Activated CD4-positive, alpha-beta T cell treated with anti-CD3 and anti-CD28 coated beads, Interleukin-2, amount 50 U/mL, for 4 hours (primary cell): Measurements from ENCODE around the gene CCR5AS.
"Not testable (repeated sequence)": the region's sequence is repeated elsewhere in the genome, so short reads cannot be mapped to it uniquely, and the experiment has no call there.

Source experiments
- DNase-seq, 2 experiments: peaks; one replicate each; pipeline ENCODE4 v3.0.0-alpha.2; 2020

CCR5AS gene

DNA sequence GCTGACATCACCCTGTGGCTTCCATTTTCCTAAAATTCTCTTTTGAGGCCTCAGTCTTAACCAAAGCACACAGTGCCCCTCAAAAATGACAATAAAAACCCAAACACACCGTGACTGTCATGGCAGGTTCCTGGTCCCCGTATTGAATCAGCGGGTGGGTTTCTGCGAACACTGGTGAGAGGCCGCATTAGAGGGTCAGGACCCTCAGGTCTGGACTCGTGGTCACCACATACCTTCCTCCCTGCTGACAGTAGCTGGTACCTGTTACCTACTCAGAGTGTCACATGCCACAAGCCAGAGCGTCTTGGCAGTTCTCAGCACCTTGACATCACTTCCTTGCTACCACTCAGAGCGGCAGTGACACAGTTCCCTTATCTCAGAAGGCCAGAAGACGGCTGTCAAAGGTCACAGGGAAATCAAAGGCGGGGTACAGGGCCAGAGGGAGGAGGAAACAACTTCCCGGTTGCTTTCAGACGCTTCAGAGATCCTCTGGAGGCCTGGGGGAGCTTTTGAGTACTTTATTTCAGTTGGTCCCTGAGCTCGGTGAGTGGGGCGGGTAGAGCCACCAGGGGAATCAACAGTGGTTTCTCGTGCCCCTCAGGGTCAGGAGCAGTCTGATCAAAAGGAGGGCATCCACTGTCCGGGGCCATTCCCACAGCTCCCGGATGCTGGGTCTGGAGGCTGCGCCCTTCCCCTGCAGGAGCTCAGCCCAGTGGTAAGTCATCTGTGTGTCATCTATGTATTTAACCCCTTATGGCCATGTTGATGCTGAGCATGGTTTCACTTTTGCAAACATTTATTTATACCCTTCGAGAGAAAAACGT is at the start of gene CCR5AS, which contains the start of gene CCRL2:
Gene CCR5AS, minus strand, starts transcription at position 279 of the 824 bp plus-strand sequence.
Gene CCRL2, plus strand, starts transcription at position 472 of the 824 bp plus-strand sequence. CDS start 821 bp downstream, outside the sequence.
- peak; percentile 13 to 16 for DNase-seq

DNA sequence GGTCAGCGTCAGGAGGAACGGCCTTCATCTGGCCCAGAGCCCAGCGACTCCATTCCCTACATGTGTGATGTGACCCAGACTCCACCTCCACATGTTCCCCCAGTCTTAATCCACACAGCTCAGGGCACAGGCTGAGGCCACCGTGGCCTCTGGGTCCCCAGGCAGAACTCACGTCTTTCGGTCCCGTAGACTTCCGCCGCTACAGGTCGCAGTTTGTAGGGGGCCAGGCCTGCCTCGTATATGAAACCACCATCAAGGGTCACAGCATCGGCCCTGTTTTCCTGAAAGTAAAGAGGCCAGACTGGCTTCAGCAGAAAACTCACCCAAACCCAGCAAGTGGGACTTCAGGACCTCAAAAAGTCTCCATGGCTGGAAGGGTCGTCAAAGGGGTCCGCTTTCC is 49.3 kb upstream of the CCR5AS start:
- DNase-seq, result no peak

DNA sequence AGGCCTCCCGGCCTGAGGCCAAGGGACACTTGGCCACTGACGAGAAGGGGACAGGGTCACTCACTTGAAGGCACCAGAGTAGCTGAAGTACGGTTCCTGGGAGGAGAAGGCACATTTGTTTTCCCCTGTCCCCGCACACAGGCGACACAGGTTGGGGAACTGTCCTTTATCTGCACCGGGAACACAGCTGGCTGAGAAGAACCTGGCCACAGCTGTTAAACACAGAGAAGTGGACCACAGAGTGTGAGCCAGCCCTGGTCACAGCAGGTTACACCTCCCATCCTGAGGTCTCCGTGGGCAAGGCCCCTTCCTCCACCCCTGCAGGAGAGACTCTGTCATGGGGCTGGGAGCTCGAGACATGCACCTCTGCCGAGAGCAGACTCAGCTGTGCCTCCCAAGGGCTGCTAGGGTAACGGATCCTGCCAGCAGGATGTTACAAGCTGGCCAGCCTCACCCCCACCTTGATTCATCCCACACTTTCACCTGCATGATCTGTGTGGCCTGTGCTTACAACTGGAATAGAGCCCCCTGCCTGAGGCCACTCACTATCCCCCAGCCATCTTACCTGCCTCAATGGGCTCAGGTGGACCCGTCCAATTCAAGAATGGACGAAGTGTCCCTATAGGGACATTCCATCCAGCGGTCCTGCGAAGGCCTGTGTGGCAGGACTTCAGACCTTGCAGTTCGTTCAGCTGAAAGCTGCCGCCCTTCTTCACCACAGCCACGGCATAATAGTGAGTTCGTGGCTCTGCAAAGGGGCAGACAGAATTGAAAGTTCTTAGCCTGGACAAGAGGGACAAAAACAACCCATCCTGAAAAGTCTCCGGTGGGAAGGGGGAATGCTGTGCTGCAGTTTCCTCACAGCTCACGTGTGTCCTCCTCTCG is 48.6 kb upstream of the CCR5AS start:
- DNase-seq, result no peak

DNA sequence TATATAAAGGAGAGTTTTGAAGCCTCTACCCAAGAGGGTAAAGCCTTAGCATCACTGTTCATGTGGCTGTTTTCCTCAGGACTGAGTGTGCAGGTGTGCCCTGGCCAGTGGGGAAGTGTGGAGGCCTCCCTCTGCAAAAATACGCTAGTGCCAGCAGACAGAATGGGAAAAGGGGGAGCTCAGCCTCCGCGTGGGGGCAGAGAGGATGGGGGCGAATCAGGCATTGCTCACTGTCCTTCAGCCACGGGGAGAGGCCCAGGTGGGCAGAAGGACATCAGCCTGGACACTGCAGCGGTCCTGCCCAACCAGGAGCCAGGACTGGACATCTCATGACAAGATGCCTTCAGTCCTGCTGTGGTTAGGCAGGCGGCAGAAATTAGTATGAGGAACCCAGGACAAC is 47.7 kb upstream of the CCR5AS start:
- DNase-seq, result no peak

DNA sequence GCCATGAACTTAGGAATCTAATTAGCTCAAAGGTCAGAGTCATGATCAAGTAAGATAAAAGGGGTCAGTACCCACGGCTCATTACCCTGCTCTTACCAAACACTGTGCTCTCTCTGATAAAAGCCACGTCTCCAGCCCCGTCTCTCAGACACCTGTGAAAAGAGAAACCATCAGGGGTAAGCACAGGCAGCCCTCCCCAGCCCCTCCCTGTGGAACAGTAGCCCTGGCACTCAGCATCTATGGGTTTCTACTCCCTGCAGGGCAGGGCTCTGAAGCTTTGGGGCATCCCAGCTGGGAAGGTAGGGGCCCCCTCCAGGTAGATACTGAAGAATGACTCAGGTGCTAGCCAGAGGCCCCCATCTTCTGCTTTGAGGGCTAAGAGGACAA is 47.3 kb upstream of the CCR5AS start:
- no peak for DNase-seq

DNA sequence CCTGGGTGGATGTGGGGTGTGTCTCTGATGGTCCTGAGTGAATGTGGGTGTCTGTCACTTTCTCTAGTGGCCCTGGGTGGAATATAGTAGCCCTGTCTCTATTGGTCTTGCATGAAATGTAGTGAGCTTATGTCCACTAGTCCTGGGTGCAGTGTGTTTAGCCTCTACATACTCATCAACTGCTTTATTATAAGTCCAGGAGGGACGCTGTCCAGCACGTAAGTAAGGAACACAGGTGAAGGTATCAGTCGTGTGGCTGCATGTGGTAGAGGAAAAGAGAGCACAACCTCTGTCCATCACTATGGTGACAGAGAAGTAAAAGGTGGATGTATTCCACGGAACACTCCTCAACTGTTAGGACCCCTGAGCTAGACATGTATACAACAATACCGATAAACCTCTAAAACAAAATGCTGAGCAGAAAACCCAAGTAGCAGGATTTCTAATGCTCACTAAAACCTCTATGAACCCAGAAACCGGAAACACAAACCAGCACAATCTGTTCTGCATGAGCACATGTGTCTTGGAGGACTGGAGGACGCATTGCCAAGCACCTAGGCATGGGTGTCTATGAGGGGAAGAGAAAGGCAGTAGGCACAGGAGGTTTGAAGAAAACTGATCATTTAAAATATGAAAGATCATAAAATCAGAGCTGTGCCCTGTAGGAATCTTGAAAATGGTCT is 46.8 kb upstream of the CCR5AS start:
- no peak for DNase-seq

DNA sequence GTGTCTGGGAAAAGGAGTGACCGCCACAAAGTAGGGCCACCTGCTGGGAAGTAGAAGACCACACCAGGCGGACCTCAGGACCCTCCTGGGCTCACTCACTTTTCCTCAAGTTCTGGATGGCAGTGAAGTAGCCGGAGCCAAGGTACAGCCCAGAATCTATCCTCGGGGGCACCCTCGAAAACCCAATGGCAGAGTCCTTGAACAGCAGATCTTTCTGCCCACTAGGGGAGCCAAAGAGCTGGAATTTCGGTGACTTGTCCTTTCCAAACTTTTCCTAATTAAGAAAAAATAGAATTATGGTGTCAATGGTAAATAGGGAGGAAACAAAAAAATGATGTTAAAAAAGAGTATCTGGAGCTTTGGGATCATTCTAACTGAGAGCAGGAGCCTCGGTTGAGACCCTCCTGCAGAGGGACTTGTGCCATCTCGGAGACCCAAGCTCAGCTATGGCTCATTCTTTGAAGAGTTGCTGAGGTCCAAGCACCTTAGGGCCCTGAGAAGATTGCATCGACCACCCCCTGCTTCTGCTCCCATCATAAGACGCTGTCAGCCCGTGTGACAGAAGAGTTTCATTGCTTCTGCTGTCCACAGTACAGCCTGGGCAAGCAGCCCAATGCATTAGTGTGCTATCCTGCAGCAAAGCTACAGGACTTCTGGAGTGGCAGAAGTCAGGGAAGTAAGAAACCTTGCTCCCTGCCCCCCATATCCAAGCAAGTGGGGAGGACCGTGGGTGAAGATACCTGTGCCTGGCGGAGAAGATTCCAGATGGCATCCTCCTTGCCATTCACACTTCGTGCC is 43.1 kb upstream of the CCR5AS start:
- no peak for DNase-seq

DNA sequence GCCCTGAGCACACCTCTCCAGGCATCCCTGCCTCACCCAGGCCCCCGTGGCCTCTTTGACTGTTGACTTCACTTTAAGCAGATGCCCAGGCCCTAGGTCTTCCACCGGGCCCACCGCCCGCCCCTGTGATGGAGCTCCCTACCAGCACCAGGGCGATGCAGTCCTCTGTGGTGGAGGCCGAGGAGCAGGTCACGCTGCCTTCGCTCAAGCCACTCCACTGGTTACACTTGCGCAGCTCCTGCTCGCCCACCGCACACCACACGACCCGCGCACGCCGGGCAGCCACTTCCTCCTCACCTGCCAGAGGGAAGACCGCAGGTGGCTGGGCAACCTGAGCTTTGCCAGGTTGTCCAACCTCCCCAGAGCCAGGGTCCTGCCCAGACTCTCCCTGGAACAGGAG is 41.9 kb upstream of the CCR5AS start:
- DNase-seq, result no peak

DNA sequence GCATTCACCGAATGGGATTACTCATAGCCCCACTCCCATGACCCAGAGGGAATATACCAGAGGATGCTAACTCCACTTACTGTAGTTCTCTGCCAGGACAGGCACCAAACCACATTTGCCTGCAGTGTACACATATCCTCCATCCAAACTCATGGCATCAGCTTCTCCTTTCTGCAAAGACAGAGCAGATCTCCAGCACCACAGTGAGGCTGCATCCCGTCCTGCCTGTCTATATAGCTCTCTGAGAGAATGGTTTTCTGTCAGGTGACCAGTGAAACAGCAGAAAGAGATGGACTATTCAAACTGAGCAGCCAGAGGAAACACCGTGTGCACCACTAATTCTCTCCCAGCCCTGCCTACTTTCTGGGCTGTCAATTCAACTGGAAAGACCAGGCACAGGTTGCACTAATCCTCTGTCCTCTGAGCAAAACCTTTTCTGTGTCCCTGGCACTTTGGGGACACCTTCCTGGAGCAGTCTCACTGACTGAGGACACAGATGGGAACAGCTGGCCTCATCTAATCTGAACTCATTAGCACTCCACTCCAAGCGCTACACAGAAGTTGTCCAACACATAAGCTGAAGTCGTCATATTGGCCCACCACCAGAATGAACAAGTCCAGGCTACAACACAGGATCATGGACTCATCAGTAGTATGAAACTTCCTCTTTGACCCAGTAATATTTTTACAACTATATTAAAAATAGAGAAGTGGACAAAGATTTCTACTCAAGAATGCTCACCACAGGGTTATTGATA is 40.5 kb upstream of the CCR5AS start:
- DNase-seq, result no peak

DNA sequence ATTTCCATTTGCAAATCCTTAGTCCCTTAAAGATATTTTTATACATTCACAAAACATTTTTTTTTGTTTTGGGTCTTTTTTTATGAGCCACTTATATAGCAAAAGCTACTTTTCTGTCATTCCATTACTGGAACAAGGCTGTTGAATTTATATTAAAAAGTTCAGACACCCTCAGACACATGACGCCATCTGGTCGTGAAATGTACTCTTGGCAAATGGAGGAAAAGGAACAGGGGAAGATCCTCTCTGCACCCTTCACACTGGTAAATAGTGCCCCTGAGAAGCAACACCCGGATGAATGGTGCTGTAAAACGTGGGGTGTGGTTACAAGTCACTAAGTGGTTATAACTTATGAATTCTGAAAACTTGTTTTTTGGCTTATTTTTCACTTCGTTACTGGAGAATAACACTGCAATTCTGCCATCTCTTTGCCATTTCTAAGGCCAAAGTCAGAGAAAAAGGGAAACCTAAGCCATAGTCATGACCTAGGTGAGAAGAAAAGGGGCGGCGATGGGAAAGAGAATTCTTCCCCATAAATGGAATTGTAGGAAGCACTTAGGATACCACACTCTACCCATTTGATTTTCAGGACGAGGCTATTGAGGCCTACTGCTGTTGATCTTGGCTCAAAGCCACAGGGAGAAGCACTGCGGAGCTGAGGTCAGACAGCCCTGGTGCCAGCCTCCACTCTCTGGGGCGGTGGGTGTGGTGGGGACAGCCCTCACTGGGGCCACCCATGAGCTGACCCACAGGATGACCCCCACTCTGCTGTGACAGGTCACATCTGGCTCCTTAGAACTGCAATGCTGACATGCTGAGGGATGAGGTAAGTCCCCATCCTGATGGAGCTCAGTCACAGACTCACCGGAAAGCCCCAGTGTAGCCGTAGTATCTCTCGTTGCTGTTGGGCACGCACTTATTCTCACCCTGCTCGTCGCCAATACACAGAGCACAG is 36.0 kb upstream of the CCR5AS start:
- DNase-seq, result peak; percentile 12 to 20

DNA sequence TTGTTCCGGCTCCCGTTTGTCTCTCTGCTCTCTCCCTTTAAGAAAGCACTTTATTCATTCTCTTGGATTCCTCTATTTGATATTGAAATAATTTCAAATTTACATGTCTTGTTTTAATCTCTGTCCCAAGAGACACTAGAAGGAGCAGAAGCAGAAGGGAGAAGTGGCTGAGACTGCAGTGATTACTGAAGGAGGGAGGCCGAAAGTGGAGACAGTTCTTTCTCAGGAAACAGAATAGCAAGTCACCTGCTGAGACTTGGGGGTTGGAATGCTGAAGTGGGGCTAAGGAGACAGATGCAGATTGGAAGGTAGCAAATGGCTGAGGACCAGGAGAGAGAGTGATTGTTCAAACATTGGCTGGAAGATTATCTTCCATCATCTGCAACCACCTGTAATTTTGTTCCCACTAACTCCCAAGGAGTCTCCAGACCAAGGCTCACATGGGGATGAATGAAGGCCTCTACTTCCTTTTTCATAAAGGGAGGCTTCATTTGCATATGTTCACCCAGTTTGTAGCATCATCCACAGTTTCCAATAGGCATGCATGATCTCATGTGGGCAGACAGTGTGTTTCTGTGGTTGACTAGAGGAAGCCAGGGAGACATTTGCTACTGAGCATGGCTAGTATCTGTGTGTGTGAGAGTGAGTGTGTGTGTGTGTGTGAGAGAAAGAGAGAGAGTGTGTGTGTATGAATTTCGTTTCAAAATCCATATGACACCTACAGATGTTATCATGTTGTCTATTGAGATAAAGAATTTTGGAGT is 33.8 kb upstream of the CCR5AS start:
- DNase-seq, result peak in 1 of 2 experiments; percentile 3

DNA sequence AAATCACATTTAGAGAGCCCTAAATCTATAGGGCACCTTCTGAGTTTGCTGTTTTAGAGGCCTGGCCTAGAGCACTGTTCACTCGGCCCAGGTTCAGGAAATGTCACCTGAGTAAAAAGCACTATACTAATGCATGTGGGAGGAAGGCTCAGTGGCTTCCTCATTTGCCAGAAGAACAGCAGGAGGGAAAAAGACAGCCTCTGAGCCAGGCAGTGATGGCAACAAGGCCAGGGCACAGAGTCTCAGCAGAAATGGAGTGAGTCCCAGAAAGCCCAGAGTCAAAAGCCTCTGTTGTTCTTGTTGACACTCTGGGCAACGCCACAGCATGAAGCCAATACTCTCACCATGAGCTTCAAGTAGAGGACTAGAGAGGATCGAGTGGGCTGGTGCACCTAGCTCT is 32.0 kb upstream of the CCR5AS start:
- no peak for DNase-seq

DNA sequence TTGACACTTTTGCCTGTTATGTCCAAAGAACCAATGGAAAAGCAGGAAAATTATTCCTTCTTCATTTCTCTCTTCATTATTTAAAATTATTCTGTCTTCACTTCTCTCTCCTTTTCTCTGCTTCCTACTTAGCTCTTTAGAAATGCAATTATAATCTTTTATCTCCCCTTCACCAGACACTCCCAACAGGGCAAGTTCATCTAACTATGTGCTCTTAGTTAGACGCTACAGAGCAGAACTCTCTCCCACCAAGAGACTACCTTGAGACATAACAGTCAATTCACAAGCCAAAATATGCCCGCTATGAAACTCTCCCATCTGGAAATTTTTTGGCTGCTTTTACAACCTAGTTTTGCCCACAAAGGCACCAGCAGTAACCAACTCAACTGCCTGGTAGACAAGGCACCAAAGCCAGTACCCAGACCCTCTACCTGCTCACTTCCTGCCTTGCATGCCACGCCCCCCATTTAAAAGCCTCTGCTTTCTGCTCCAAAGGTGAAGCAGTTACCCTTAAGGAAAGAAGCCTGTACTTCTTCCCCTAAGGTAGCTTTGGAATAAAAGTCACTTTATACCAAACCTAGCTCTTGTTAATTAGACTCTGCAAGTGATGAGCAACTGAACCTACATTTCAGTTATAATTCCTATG is 28.3 kb upstream of the CCR5AS start:
- no peak for DNase-seq

DNA sequence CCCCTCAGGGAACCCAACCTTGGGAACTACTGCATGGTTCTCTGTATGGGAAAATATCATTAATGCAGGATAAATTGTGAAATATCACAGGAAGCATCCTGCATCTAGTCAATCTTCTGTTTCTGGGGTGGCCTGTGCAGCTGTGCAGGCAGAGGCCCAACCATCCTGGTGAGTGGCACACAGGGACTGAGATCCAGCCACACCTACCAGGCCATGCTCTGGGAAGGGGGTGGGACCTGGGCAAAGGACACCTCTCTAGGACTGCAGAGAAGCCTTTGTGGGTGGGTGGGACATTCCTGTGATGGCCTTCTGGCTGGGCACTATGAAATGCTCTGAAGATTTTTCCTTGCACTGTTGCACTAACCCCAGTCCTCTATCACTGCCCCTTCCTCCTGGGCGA is 27.0 kb upstream of the CCR5AS start:
- no peak for DNase-seq

DNA sequence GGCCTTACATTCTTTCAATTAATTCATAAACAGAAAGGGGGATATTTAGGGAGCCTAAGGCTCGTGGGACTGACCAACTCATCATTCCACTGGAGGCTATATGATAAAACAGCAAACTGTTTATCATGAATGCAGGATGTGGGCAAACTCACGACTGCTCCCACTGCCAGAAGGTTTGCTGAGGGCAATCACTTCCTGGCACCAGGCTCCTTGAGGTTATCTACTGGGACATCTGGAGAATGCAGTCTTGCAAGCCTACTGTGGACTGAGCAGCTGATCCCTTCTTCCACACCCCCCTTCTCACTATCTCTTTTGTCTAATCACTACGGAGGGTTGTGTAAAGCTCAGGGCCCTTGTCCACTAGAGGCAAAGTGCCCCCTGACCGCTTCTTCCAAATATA is 26.3 kb upstream of the CCR5AS start:
- not testable (repeated sequence) for DNase-seq

DNA sequence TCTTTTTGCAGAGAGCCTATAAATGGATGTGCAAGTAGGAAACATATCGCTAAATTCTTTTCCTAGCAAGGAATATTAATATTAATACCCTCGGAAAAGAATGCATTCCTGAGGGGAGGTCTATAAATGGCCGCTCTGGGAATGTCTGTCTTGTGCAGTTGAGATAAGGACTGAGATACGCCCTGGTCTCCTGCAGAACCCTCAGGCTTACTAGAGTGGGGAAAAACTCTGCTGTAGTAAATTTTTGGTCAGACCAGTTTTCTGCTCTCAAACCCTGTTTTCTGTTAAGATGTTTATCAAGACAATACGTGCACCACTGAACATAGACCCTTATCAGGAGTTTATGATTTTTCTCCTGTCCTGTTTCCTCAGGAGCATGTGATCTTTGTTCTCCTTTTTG is 25.0 kb upstream of the CCR5AS start:
- DNase-seq, result not testable (repeated sequence)

DNA sequence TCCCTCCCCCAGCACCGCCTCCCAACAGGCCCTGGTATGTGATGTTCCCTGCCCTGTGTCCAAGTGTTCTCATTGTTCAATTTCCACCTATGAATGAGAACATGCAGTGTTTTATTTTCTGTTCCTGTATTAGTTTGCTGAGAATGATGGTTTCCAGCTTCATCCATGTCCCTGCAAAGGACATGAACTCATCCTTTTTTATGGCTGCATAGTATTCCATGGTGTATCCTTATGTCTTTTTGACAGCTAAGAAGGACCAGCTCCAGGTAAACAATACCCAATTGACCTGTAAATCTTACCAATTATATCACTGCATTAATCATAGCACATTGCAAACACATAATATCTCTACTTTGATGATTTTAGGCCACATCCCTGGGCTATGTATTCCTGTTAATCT is 24.0 kb upstream of the CCR5AS start:
- DNase-seq, result not testable (repeated sequence)

DNA sequence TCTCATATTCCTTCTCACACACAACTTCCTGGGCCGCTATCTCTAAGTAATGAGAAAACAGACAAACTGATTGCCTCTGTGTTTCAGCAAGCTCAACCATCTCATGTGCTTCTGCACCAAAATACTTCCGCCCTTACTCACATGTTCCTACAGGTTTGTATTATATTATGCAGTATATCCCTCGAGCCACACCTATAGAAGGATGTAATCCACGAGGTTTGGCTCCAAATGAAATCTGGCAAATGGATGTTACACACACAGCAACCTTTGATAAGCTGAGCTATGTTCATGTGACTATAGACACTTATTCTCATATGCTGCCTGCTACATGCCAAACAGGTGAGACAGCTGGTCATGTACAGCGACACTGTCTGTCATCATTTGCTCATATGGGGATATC is 22.8 kb upstream of the CCR5AS start:
- DNase-seq, result no peak

DNA sequence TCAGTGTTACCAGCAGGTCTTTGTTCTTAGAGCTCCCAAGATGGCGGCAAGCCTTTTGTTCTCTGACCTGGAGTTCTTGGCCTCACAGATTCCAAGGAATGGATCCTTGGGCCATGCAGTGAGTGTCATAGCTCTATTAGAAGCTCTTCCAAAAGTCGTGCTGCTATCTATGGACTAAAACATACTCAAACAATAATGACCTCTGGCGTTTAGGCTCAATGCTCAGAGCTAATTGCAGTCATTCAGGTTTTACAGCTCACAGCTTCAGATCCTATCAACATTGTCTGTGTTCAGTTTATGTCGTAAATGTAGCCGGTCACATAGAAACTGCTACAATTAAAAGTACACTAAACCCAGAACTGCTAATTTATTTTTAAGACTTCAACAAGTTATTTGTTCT is 22.4 kb upstream of the CCR5AS start:
- no peak for DNase-seq
